B cell (primary cell): ENCODE data around the gene TMEM214.

Source experiments
- EZH2 ChIP-seq: IDR thresholded peaks from 2 replicates; pipeline ENCODE4 v1.6.1; 2012; ENCODE audit warnings: borderline replicate concordance, low read depth, mild to moderate bottlenecking, moderate library complexity, low read length; ENCODE audit not compliant: insufficient read depth, poor library complexity, severe bottlenecking
- TF ChIP-seq, protein P1 (sequence below): fragments of 200-600 bp; IDR thresholded peaks from one replicate; pipeline ENCODE4 v1.8.0; 2022; ENCODE audit warnings: antibody characterized with exemption, mild to moderate bottlenecking

DNA sequence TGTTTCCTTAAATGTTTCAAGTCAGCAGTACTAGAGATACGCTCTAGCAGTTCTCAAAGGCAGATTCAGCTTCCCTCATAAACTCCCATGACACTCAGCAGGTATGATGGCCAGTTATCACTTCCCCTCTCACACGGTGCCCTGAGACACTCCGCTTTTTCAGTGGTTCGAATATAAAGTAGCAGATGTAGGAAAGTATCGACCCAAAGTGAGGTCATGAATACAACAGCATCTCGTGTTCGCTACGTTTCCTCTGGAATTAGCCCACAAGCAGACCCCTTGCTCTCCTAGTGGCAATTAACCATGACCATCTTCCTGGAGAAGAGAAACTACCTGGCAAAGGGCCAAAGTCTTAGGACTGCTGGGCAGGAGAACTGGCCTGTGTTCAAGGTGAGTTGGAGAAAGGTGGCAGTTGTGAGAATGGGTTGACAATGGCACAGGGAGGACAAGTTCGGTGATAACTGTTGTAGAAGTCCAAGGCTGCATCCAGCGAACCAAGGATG, 9.4 kb downstream of the TMEM214 start:
- TF ChIP-seq, protein P1, sequence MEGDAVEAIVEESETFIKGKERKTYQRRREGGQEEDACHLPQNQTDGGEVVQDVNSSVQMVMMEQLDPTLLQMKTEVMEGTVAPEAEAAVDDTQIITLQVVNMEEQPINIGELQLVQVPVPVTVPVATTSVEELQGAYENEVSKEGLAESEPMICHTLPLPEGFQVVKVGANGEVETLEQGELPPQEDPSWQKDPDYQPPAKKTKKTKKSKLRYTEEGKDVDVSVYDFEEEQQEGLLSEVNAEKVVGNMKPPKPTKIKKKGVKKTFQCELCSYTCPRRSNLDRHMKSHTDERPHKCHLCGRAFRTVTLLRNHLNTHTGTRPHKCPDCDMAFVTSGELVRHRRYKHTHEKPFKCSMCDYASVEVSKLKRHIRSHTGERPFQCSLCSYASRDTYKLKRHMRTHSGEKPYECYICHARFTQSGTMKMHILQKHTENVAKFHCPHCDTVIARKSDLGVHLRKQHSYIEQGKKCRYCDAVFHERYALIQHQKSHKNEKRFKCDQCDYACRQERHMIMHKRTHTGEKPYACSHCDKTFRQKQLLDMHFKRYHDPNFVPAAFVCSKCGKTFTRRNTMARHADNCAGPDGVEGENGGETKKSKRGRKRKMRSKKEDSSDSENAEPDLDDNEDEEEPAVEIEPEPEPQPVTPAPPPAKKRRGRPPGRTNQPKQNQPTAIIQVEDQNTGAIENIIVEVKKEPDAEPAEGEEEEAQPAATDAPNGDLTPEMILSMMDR, result no peak
- no peak for TF ChIP-seq EZH2
